ENCODE data around the gene SRRM4.
"Not testable (repeated sequence)": the region's sequence is repeated elsewhere in the genome, so short reads cannot be mapped to it uniquely, and the experiment has no call there.

Gene SRRM4

GRCh38 chr12:119012179-119012578 is 30.8 kb downstream of the SRRM4 start:
- DNase-seq = no peak

- DNase-seq = no peak
Observed at GRCh38 chr12:119013023-119013422, 31.7 kb downstream of the SRRM4 start.

GRCh38 chr12:119014368-119014767 is 33.0 kb downstream of the SRRM4 start:
- DNase-seq = no peak

GRCh38 chr12:119016715-119017114 is 35.4 kb downstream of the SRRM4 start:
- DNase-seq = no peak

GRCh38 chr12:119019166-119019565 is 37.8 kb downstream of the SRRM4 start:
- no peak for DNase-seq

GRCh38 chr12:119020406-119021360 is 39.3 kb downstream of the SRRM4 start:
- no peak for DNase-seq

GRCh38 chr12:119024356-119024755 is 43.0 kb downstream of the SRRM4 start:
- DNase-seq = no peak

GRCh38 chr12:119025786-119026185 is 44.4 kb downstream of the SRRM4 start:
- DNase-seq = no peak

GRCh38 chr12:119033332-119033731 is 52.0 kb downstream of the SRRM4 start:
- DNase-seq = not testable (repeated sequence)

GRCh38 chr12:119036878-119037825 is 55.8 kb downstream of the SRRM4 start:
- DNase-seq = no peak

GRCh38 chr12:119044094-119044493 is 62.8 kb downstream of the SRRM4 start:
- no peak for DNase-seq

- DNase-seq = no peak
Observed at GRCh38 chr12:119047641-119048040, 66.3 kb downstream of the SRRM4 start.

GRCh38 chr12:119050663-119051062 is 69.3 kb downstream of the SRRM4 start:
- no peak for DNase-seq

- no peak for DNase-seq
Observed at GRCh38 chr12:119051474-119051873, 70.1 kb downstream of the SRRM4 start.

- DNase-seq = no peak
Observed at GRCh38 chr12:119052001-119052400, 70.7 kb downstream of the SRRM4 start.

GRCh38 chr12:119055977-119056376 is 74.6 kb downstream of the SRRM4 start:
- DNase-seq = no peak

- DNase-seq = no peak
Observed at GRCh38 chr12:119060847-119061796, 79.8 kb downstream of the SRRM4 start.

GRCh38 chr12:119068129-119068856 is 87.0 kb downstream of the SRRM4 start:
- DNase-seq = no peak

- DNase-seq = no peak
Observed at GRCh38 chr12:119069147-119069642, 87.9 kb downstream of the SRRM4 start.

GRCh38 chr12:119071176-119071575 is 89.8 kb downstream of the SRRM4 start:
- no peak for DNase-seq

GRCh38 chr12:119071638-119072231 is 90.4 kb downstream of the SRRM4 start:
- DNase-seq = no peak
